ENCODE data around the gene ANKRD45.
"Not testable (repeated sequence)": the region's sequence is repeated elsewhere in the genome, so short reads cannot be mapped to it uniquely, and the experiment has no call there.

The ANKRD45 gene, protein sequence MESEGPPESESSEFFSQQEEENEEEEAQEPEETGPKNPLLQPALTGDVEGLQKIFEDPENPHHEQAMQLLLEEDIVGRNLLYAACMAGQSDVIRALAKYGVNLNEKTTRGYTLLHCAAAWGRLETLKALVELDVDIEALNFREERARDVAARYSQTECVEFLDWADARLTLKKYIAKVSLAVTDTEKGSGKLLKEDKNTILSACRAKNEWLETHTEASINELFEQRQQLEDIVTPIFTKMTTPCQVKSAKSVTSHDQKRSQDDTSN

DNA sequence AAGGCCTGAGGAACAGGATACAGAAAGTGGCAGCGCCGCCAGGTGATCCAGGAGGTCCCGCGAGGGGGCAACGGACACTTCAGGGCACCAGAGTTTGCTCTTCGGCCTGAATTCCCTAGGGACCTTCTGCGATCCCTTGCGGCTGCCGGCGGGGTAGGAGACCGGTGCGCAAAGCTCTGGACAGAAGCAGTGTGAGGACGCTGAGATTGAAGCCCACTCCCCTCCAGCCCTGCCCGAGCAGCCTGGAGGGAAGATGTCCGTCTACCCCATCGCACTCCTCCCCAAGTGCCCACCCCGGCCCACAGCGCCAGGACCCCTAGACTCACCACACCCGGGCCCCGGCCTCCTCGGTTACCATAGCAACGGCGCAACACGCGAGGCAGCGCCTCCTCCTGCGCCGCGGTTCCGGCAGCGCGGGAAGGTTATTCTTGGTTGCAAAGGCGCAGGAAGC, at the start of gene ANKRD45:
ANKRD45 (minus strand) TSS at position 361 of the 451 bp plus-strand sequence. CDS start 10,433 bp downstream, outside the sequence.
- DNase-seq = peak; percentile 47

DNA sequence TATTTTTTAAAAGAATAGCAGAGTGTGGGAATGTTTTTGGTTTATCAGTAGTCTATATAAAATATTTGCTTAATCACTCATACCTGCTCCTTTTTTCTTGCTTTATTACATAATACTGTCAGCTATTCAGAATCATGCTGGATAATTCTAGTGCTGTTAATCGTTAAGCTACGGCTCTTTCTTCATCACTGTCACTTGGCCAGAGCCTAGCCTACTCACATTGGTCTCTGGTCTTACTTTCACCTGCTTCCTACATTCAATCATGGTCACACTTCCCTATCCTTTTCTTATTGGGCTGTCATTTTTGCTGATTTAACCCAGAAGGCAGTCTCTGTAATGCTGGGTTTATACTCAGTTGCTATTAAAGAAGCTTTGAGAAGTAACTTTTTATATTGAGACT, 47.6 kb upstream of the ANKRD45 start:
- no peak for DNase-seq

DNA sequence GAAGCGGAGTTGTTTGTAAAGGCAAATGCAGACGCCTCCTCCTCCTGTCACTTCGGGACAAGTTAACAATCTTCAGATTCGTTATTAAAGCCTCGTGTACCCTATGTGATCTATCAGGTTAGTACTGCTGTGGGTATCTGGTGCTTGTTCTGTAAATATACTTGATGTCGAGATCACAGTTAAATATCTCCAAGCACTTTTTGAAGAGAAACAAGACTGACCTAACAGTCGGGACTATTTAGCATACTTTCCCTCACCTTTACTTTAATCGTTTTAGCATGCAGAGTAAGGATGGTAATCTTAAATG, 45.8 kb upstream of the ANKRD45 start:
- DNase-seq = no peak

DNA sequence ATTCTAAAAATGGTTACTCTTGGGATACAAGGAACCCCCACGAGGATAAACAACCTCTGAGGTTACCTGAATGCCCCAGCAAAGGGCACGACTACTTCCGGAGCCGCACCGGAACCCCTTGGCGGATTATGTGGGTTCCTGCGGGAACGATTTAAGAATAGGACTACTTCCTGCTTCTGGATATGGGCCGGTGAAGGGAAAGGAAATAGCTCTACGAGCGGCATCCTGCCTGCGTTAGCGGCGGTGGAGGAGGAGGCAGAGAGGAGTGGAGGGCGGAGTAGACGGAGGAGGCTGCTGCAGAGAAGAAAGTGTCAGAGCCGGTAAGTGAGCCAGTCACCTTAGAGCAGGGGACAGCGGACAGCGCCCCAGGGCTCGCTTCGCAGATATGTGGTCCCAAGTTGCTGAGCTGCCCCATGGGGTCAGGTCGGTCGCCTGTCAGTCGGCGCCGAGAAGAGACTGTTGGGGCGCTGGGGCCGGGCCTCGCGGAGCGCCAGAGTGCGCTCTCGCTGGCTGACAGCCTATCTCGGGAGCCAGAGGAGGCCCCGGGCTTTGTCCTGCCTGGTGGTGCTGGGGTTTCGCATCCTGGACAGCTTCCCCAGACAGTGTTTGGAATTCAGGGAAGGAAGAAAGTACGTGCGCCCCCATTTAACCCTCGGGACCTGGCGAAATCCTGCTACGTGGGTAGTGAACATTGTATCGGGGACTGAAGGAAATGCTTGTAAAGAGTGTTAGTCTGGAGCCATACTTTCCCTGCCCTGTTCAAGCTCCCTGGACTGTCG, 45.3 kb upstream of the ANKRD45 start, which contains the start of gene KLHL20:
KLHL20 (plus strand) TSS at position 223 of the 779 bp plus-strand sequence. CDS start 1,063 bp downstream, outside the sequence.
- peak; percentile 90 for DNase-seq

DNA sequence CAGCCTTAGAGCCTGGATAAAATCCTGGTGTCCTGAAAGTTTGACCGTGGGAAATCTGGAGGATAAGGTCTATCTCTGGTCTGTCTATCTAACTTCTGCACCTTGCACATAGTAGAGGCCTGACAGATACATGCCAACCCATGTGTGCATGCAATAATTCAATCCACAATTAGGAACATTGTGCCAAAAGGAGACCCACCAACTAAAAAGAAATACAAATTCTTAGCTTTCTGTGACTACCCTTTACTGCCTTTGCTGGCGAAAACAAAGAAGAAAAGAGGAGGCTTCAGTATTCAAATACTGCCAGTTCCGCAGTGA, 44.7 kb upstream of the ANKRD45 start:
- no peak for DNase-seq

DNA sequence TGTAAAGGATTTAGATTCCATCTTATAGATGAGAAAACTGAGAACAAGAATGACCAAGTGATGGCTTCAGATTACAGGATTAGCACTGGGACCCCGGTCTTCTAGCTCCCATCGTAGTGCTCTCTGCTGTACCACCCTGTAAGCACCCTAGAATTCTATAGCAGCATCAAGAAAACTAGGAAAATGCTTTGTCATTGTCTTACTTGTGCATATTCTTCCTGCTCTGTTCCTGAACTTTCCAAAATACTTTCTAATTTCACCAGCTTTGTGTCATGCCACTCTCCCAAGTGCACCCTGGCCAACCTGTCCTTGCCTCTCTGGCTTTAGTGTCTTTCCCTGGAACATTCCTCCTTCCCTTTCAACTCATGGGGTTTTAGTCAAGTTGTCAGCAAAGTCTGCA, 39.1 kb upstream of the ANKRD45 start:
- no peak for DNase-seq

DNA sequence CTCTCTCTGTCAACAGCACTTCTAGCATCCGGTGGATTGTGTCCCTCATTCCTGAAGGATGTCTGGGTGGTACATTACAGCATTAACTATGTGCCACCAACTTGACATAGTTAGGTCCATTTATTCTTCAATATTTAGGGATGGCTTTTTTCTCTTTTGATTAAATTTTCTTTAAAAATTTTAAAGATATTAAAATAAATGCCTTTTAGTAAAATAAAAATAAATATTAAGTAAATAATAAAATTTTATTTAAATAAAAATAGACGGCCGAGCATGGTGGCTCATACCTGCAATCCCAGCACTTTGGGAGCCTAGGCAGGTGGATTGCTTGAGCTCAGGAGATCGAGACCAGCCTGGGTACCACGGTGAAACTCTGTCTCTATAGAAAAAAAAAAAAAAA, 35.5 kb upstream of the ANKRD45 start:
- no peak for DNase-seq

DNA sequence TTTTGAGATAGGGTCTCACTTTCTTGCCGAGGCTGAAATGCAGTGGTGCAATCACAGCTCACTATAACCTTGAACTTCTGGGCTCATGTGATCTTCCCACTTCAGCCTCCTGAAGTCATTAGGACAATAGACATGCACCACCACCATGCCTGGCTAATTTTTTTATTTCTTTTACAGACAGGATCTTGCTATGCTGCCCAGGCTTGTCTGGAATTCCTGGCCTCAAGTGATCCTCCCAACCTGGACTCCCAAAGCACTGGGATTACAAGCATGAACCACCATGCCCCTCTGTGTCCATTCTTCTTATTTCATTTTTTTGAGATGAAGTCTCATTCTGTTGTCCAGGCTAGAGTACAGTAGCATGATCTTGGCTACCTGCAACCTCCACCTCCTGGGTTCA, 33.1 kb upstream of the ANKRD45 start:
- DNase-seq = no peak

DNA sequence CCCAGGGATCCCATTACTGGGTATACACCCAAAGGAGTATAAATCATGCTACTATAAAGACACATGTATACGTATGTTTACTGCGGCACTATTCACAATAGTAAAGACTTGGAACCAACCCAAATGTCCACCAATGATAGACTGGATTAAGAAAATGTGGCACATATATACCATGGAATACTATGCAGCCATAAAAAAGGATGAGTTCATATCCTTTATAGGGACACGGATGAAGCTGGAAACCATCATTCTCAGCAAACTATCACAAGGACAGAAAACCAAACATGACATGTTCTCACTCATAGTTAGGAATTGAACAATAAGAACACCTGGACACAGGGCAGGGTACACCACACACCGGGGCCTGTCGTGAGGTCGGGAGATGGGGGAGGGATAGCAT, 31.6 kb upstream of the ANKRD45 start:
- DNase-seq = not testable (repeated sequence)

DNA sequence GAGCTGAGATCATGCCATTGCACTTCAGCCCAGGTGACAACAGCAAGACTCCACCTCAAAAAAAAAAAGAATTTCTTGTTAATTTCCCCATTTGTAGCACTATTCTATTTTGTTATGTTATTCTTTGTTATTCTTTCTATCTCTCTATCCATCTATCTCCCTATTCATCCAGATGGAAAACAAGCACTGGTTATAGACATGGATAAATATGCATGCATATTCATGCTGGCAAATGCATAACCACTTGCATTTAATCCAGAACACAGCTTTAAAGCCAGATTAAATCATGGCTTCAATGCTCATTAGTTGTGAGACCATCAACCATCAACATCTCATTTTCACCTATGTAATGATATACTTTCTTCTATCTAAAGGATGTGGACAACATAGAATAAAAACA, 23.6 kb upstream of the ANKRD45 start:
- no peak for DNase-seq

DNA sequence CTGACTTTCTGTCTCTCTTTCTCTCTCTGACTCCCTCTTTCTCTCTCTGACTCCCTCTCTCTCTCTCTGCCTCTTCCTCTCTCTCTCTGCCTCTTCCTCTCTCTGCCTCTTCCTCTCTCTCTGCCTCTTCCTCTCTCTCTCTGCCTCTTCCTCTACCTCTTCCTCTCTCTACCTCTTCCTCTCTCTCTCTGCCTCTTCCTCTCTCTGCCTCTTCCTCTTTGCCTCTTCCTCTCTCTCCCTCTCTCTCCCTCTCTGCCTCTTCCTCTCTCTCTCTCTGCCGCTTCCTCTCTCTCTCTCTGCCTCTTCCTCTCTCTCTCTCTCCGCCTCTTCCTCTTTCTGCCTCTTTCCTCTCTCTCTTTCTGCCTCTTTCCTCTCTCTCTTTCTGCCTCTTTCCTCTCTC, 18.6 kb upstream of the ANKRD45 start:
- DNase-seq = no peak

DNA sequence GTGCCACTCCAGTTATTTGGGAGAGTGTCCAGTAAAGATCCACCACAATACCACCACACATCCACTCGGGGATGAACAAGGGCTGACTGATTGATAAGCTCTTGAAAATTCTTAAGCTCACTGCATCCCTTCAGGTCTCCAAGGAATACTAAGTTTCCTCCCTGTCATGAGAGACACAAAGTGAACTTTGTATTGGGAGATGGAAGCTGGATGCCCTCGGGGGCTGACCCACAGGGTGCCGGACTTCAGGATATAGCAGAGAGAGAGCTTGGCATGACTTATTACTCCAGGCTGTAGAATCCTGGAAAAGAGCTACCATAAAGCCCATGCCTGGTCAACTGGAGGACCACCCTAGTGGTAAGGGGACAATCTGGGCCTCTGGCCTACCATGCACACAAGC, 15.5 kb upstream of the ANKRD45 start:
- DNase-seq = not testable (repeated sequence)

DNA sequence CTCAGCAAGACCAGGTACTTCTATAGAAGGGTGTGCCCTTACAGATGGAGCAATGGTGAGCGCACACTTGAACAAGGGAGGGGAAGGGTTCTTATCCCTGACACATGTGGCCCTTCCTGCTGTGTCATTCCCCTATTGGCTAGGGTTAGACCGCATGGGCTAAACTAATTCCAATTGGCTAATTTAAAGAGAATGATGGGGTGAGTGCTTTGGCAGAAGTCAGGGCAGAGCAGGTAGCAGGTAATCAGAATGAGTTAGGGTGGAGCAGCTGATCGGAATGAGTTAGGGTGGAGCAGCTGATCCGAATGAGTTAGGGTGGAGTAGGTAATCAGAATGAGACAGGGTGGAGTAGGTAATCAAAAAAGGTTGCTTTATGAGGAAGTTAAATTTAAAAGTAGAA, 14.2 kb upstream of the ANKRD45 start:
- DNase-seq = not testable (repeated sequence)

DNA sequence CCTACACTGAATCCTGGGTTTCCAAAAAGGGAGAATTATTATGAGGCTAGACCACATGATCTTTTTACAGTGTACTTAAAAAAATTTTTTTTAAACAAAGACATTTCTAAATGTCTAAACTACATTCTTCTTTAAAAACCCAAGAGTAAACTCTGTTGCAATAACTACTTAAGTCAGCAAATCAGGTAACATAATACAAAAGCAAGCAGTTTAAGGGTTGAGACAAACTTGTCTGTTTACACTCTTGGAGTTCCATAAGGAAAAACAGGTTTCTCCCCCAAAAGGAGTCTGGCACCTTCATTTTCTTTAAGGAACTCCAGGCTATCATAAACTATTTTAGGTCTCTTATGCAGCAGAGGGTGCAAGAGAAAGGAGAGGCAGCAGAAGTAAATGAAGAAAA, 12.5 kb upstream of the ANKRD45 start:
- DNase-seq = no peak

DNA sequence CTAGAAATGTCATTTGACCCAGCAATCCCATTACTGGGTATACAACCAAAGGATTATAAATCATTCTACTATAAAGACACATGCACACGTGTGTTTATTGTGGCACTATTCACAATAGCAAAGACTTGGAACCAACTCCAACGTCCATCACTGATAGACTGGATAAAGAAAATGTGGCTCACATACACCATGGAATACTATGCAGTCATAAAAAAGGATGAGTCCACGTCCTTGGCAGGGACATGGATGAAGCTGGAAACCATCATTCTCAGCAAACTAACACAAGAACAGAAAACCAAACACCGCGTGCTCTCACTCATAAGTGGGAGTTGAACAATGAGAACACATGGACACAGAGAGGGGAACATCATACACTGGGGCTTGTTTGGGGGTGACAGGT, 10.5 kb upstream of the ANKRD45 start:
- not testable (repeated sequence) for DNase-seq

DNA sequence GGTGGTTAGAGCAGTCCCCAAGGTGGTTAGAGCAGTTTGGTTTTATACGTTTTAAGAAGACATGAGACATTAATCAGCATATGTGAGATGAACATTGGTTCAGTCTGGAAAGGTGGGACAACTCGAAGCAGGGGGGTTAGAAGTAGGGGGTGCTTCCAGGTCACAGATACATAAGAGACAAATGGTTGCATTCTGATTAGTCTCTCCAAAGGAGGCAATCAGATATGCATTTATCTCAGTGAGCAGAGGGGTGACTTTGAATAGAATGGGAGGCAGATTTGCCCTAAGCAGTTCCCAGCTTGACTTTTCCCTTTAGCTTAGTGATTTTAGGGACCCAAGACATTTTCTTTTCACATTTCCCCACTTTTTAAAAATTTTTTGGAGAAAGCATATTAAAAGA, 4.8 kb upstream of the ANKRD45 start:
- DNase-seq = not testable (repeated sequence)

DNA sequence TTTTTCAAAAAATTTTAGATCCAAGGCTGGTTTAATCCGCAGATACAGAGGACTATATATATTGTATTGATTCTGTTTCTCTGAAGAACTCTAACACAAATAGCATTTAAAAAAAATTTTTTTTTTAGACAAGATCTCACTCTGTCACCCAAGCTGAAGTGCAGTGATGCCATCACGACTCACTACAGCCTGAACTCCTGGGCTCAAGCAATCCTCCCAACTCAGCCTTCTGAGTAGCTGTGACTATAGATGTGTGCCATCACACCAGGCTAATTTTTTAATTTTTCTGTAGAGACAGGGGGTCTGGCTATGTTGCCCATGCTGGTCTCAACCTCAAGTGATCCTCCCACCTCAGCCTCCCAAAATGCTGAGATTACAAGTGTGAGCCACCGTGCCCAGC, 3.0 kb downstream of the ANKRD45 start:
- no peak for DNase-seq

DNA sequence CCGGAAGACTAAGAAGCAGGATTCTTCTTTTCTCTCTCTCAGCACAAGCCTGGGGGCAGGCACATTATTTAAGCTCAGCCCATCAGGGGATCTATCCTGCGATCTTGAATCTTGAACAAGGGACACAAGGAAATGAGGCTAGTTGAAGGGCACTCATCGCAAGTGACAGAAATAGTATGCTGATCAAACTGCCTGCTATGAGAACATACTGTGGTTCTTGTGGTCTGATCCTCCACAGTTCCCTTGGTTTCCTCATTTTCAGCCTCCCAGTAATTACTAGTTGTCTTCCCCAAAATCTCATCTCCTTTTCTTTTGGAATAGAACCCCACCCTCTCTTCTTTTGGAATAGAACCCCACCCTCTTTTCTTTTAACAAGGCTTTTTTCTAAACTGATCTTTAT, 6.5 kb downstream of the ANKRD45 start:
- no peak for DNase-seq

DNA sequence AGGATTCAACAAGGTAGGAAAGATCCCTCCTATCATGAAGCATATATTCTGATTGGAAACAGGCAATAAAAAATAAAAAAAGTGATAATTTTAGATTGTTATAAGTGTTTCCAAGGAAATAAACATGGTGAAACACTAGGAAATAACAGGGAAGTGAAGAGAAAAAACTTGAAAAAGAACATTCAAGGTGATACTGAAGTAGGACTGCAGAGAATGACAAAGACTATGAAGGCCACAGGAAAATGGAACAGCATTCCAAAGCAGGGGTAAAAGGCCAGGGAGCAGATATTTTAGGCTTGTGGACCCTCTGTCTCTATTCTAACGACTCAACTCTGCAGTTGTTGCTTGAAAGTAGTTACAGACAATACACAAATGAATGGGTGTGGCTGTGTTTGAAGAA, 7.9 kb downstream of the ANKRD45 start:
- DNase-seq = no peak

DNA sequence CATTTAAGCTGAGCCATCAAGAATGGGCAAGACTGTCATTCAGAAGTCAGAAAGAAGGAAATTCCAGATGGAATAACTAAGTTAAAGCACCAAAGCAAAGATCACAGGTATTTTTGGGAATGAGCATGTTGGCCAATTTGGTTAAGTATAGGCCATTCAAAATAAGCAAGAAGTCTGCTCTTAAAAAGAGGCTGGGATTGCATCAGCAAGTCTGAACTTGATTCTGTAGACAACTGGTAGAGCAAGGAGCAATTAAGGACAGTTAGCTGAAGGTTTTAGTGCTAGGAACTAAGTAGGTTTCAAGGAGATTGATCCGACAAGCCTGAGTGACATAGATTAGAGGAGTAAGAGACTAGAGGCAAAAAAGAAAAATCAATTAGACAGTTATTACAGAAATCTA, 8.4 kb downstream of the ANKRD45 start:
- no peak for DNase-seq

DNA sequence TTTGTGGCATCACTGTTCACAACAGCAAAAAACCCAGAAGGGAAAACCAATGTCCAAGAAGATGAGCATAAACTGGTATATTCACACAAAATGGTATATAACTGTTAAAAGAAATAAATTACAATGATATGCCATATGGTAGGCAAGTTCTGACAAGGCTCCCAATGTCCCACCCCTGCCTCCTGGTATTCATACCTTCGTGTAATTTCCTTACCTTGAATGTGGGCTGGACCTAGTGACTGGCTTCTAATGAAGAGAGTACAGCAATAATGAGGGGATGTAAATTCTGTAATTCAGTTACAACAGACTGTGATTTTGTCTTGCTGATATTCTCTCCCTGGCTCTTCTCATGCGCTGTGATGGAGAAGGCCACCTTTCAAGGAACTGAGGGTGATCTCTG, 9.3 kb downstream of the ANKRD45 start:
- no peak for DNase-seq

DNA sequence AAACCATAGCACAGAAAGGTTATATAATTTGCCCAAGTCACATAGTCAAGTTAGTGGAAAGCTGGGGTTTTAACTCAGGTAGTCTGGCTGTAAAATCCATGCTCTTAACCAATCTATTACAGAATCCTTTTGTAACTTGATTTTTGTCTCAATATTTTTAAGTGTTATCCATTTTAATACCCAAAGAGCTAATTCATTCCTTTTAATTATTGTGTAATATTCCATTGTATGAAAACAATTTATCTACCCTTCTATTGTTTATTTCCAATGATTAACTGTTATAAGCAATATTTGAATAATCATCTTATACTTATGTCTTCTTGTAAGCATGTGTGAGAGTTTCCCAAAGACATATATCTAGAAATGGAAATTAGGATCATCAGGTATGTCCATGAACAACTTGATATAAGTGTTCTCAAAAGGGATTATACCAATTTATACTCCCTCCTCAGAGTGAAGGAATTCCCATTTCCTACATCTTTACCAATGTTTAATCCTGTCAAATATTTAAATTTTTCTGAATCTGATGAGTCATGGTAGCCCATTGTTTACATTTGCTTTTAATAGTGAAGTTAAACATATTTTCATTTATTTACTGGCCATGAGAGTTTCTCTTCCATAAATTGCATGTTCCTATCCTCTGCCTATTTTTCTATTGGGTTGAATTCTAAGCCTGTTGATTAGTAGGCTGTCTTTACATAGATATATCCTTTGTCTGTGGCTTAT, 20.6 kb downstream of the ANKRD45 start:
- DNase-seq = no peak

DNA sequence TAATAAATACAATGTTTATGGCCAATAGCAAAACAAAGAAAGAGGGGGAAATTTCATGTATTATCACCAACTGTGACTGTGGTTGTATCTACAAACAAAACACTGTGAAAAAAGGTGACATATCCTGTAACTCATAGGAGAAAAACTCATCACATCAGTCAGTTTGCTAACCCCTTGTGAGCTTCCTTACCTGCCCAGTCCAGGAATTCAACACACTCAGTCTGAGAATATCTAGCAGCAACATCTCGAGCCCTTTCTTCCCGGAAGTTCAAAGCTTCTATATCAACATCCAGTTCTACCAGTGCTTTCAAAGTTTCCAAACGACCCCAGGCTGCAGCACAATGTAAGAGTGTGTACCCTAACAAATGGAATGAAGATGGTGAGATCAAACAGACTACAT, 23.0 kb downstream of the ANKRD45 start:
- DNase-seq = no peak
